Activated CD4-positive, alpha-beta T cell treated with anti-CD3 and anti-CD28 coated beads, Interleukin-10, Interleukin-2, amounts not matched to agents 100 ng/mL and 50 ng/mL, durations not matched to agents 16 hours and 8 hours (primary cell): ENCODE measurements around the gene BCL7C.
"Not testable (repeated sequence)": the region's sequence is repeated elsewhere in the genome, so short reads cannot be mapped to it uniquely, and the experiment has no call there.

ENCODE experiments used
- DNase-seq: peaks from one replicate; pipeline ENCODE4 v3.0.0-alpha.2; 2020

Gene BCL7C

DNA sequence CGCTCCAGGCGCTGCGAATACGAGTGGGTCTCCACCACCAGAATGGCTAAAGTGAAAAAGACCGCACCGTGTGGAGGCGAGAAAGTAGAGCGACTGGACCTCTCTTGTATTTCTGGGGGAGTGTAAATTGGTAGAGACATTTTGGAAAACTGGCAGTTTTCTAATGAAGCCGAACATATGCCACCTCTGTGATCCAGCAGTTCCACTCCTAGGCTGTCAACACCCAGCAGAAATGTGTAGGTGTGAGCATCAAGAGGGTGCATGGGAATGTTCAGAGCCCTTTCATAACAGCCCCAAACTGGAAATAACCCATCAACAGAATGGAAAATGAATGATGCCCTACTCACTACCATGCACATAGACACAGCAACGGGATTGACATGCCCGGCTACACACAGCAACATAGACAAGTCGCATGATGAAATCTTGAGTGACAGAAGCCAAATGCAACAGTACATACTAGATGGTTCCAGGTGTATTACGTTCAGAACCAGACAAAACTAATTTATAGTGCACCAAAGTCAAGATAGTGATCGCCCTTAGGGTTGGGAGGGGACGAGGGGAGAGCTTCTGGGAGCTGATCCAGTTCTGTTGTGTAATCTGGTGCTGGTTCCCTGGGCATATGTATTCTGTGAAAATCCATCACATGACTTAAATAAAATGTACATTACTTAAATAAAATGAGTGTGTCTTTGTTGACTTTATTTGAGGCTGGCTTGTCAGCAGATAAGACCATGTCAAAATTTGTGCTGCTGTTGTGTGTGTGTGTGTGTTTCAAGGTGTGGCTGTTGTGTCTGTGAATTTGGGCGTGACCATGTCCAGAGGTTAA is 877 bp upstream of the BCL7C start:
- DNase-seq = no peak

DNA sequence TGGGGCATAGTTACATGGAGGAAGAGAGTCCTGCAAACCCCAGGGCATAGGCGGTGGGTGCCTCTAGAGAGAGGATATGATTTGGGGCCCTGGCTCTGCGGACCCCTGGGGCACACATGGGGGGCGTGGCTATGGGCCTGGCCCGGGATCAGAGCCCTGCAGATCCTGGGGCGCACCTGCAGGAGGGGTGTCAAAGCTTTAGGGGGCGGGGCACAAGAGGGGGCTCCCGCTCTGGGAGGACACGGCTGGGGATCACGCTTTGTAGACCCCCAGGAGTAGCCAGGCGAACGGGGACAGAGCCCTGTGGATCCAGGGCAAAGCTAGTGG is 497 bp downstream of the BCL7C start:
- peak; percentile 23 for DNase-seq

DNA sequence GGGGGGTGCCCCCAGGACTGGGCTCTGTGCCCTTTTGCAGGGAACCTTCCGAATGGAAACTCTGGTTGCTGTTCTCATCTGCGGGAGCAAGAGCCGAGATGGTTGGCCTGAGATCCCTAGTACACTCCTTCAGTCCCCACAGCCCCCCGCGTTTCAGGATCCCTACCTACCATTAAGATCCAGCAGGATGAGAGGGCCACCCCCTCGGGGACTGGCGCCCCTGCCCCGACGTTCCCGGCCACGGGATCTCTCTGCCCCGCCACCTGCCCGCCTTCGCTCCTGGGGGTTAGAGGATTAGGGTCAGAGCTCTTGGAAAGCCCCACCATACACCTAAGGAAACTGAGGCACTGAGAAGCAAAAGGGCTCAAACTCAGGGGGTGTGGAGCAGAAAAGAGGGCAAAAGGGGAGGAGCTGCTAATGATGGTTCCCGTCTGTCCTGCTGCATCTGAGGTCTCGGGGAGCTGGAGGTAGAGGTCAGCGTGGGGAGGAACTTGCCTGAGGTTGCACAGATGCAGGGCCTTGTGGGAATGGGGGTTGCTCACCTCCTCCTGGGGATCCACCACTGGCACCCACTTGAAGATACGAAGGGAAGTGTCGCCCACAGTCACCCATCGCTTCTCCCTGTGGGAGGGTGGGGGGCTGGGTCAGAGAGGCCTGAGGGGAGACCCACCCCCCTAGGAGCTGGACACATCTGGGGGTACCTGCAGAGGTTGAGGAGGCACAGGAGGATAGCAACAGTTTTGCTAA is 1.0 kb downstream of the BCL7C start:
- no peak for DNase-seq

DNA sequence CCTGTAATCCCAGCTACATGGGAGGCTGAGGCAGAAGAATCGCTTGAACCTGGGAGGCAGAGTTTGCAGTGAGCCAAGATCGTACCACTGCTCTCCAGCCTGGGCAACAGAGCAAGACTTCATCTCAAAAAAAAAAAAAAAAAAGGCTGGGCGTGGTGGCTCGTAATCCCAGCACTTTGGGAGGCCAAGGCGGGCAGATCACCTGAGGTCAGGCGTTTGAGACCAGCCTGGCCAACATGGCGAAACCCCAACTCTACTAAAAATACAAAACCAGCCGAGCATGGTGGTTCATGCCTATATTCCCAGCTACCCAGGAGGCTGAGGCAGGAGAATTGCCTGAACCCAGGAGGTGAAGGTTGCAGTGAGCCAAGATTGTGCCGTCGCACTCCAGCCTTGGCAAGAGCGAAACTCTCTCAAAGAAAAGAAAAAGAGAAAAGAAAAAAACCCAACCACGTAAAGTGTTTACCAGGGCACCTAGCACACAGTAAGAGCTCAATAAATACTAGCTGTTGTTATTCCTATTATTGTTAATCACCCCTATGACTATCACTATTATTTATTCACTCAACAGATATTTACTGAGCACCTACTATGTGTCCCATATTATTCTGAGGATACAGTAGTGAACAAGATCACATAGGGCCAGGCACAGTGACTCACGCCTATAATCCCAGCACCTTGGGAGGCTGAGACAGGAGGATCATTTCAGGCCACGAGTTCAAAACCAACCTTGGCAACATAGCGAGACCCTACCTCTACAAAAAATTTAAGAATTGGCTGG is 2.6 kb downstream of the BCL7C start:
- DNase-seq = not testable (repeated sequence)

DNA sequence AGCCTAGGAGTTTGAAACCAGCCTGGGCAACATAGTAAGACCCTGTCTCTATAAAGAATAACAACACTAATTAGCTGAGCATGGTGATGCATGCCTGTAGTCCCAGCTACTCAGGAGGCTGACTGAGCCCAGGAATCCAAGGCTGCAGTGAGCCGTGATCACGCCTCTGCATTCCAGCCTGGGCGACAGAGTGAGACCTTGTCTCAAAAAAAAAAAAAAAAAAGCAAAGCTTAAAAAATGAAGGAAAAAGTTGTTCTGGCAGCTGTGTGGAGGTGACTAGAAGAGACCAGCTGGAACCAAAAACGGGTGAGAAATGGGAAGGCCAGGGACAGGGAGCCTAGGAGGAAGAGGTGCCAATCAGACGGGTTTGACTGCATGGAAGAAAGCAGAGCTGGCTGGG is 4.2 kb downstream of the BCL7C start:
- DNase-seq = no peak

DNA sequence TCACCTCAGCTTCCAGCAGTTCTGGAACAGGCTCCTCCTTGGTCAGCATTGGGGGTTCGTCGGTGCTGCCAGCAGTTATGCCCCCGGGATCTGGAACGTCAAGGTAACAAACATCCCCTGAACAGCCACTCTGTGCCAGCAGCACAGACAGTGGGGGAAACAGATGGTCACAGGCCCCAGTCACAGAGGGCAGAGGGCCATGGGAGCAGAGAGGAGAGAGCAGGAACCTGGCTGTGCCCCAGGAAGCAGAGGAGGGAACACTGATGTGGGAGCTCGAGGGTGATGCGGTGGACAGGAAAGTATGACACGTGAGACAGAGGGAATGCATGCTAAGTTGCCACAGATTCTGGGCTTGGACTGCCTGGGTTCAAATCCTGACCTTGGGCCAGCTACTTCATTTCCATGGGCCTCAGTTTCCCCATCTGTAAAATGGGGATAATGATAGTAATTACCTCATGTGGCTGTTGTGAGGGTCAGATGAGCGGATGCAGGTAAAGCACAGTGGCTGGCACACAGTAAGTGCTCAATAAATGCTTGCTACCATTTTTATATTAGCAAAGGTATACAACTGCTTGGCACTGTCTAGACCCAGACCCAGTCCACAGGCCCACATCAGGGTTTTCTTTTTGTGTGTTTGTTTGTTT is 4.9 kb downstream of the BCL7C start:
- no peak for DNase-seq

DNA sequence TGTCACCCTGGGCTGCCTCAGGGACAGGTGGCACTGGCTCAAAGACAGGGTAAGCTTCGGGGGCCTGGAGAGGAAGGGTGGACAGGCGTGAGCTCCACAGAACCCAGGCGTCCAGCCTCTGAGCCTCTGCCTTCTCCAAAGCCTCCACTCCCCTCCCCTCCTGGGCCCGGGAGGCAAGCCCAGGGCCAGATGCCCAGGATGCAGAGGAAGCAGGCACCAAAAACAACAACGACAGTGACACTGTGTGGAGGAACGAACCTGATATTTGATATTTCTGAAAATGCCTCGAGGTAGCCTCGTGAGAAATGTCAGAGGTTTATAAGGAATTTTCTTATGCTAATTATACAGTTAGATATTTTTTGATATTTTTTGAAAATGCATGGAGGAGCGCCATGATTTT is 6.0 kb downstream of the BCL7C start:
- DNase-seq = no peak

DNA sequence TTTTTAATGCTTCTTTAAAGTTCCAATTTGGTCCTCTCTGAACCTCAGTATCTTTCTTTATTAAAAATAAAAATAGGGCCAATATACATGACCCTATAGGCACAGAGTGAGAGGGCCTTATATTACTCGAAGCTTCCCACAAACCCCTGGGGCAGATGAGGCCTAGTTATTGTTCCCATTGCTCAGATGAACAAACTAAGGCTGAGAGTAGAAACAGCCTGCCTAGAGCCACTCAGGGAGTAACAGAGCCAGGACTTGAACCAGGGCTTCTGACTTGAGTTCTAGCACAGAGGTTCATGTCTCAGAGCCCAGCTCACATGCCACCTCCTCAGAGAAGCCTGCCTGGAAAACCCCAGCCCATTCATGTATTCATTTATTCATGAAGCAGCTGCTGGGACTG is 7.7 kb downstream of the BCL7C start:
- no peak for DNase-seq

DNA sequence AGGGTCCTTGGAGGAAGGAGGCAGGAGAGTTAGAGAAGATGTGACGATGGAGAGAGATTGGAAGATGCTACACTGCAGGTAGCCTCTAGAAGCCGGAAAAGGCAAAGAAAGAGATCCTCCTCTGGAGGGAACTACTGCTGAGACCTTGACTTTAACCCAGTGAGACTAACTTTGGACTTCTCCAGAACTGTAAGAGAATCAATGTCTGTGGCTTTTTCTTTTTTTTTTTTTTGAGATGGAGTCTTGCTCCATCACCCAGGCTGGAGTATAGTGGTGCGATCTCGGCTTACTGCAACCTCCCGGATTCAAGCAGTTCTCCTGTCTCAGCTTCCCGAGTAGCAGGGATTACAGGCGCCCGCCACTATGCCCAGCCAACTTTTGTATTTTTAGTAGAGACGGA is 8.7 kb downstream of the BCL7C start:
- DNase-seq = no peak

DNA sequence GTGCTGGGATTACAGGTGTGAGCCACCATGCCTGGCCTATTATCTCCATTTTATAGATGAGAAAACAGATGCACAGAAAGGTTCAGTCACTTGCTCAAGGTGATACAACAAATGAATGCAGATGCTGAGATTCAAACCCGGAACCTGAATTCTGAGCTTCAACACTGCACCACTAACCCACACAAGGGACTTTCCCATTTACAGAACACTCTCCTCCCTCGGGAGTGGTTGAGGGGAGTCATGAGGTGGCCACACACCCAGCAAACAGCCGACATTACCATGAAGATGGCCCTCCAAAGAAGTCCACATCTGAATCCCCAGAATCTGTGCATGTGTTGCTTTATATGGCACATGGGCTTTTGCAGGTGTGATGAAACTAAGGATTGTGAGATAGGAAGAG is 9.1 kb downstream of the BCL7C start:
- no peak for DNase-seq

DNA sequence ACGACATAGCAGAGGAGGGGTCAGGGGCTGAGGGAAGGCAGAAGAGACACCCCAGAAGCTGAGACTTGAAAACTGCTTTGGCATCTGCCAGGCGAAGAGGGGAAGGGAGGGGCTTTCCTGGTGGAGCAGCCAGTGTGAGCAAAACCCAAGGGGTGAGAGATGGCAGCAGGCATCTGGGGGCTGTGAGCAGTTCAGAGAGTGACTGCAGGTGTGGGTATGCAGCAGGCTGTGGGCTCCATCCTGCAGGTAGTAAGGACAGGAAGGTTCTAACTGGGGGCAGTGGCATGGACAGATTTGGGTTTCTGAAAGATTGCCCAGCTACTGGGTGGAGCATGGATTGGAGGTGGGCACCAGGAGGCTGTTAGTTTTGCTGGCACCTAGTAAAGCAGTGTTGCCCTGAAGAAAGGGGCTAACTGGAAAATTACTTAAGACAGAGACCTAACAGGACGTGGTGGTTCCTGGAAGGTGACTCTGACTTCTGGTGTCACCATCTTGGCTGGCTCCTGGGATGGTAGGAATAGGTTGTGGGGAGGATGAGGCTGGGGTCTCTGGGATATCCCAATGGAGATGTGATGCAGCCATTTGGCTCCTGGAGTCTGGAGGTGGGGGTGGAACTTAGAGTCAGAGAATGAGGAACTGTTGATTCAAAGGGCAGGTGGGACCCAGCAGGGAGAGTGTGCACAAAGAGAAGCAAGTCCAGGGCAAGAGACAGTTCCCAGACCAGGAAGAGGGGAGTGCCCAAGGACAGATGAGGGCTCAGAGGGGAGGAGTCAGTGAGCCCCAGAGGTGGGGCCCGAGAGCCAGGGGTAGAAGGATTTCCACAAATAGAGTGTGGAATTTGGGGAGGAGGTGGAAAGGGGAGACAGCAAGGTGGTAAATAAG is 11.2 kb downstream of the BCL7C start:
- no peak for DNase-seq

DNA sequence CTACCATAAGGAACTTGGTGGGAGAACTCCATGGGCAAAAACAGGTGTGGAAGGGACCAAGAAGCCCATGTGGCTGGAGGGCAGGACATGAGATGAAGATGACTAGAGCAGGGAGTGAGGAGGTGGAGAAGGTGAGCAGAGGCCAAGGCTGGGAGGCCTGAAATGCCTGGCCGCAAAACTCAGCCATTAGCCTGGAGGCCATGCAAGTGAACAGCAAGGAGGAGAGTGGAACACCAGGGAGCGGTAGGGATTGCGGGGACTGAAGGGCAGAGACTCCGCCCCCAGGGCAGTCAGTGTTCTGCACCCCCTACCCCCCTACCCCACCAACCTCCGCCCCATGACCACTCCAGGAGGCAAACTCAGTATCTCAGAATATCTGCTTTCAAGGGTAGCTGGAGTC is 17.0 kb downstream of the BCL7C start:
- DNase-seq = no peak

DNA sequence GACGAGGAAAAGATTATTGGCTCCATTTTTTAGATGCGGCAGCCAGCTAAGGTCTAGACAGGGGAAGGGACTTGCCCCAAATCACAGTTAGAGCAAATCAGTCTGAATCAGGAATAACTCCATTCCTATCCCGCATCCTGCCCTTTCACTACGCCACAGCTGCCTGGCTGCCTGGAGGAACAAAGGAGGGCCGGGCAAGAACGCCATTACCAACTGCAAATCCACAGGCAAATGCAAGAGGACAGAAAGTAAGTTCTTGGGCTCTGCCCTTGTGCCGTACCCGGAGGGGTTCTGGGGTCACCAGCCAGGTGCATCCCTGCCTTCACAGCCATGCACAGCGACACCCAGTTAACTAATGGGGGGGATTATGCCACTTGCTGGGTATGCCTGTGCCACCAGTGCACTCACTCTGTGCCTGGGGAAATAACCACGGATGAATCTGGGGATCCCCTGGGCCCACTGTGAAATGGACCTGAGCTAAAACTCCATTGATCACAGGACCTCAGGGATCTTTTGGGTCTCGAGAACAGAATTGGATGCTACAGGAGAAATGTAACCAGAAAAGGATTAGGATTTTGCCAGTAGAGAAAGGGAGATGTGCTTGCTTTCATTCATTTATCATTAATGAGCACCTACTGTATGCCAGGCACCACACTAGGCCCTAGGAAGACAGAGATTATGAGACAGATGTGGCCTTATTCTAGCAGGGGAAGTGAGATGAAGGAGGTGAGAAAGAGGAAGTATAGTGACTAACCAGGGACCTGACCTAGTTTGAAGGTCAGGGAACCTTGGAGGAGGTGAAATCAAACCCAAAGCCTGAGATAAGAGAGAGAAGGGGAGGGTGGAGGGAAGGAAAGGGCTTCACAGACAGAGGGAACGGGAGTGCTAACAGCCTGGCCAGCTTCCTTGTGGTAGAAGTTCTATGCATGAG is 17.7 kb downstream of the BCL7C start:
- peak; percentile 74 for DNase-seq

DNA sequence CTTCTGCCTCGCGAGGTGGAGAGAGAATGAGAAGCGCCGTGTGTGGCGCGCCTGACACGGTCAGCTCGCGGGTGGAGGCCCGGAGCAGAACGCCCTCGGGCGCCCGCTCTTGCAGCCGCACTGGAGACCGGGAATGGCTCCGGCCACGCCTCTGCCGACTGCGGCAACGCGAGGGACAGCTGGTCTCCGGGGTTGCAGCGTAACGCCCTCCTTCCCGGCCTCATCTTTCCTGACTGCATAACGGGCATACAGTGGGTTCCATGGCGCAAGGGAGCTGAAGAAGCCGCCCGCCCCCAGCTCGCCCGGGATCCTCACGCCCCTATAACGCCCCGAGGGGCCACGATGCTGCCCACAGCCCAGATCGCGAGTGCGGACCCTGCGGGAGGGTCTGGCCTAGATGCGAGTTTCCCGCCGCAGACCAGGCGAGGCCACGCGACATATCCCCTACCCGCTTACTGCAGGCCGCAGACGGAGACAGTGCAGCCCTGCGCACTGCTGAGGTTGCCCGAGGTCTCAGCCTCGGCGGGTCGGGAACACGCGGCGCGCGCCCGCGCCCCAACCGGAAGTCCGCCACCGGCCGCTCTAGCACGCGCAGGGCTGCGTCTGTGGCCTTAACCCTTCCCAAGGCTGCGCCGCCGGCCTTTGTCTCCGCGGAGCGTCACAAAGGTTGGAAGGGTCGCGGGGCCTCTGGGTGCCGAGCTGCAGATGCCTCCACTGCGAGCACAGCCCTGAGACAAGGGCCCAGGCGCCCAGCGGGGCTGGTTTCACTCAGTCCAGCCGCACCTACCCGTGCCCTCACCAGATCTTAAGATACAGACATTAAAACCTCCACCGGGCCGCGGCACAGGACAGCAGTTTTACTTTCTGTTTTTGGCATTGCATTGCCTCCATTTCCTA is 18.8 kb downstream of the BCL7C start:
- DNase-seq = peak; percentile 95

DNA sequence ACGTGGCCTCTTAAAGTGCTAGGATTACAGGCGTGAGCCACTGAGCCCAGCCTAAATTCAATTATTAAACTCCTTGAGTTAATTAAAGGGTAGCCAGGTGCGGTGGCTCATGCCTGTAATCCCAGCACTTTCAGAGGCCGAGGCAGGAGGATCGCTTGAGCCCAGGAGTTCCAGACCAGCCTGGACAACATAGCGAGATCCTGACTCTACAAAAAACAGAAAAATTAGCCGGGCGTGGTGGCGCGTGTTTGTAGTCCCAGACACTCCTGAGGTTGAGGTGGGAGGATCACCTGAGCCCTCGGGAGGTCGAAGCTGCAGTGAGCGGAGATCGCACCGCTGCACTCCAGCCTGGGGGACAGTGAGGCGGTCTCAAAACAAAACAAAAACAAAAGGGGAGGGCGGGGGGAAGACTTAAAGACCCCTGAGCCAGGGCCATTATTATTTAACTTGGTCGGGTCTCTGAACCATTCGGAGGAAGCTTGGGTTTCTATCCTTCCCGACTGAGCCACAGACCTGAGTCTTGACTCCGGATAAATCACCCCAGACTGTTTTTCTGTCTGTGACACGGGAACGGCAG is 19.5 kb downstream of the BCL7C start:
- no peak for DNase-seq

DNA sequence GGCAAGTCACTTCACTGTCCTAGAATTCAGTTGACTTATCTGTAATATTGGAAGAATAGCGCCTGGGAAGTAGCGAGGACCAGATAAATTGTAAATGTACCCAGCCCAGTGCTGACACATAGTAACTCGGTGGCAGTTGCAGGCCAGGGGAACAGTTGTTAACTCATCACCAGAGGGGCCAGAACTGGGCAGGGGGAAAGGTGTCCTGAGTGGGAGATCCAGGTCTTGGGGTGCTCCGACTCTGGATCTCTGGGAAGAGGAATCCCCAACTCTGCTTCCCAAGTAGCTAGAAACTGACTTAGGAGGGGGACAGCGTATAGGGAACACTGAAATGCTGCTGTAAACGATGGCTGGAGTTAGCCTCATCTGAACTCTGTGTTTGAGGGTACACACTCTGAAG is 23.0 kb downstream of the BCL7C start:
- no peak for DNase-seq

DNA sequence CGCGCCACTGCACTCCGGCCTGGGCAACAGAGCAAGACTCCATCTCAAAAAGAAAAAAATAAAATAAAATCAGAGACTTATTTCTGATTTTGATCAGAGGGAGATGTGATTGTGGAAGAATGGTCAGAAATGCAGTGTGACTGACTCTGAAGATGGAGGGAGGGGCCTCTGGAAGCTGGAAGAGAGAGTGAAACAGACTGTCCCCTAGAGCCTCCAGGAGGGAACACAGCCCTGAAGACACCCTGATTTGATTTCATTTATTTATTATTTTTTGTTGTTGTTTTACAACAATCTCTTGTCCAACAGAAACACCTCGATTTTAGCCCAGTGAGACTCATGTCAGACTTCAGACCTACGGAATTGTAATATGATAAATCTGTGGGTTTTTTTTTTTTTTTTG is 26.1 kb downstream of the BCL7C start:
- DNase-seq = no peak

DNA sequence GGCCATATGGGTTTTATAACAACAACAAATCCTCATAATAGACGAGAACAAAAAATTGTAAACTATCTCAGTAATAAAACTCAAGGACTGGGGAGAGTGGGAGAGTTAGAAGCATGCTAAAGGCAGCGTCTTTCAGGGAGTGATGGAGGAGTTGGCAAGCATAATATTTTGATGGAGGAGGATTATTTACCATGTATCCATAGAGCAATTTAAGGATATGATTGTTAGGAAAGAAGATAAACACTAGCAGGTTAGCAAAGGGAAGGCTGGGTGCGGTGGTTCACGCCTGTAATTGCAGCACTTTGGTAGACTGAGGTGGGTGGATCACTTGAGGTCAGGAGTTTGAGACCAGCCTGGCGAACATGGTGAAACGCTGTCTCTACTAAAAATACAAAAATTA is 27.8 kb downstream of the BCL7C start:
- no peak for DNase-seq

DNA sequence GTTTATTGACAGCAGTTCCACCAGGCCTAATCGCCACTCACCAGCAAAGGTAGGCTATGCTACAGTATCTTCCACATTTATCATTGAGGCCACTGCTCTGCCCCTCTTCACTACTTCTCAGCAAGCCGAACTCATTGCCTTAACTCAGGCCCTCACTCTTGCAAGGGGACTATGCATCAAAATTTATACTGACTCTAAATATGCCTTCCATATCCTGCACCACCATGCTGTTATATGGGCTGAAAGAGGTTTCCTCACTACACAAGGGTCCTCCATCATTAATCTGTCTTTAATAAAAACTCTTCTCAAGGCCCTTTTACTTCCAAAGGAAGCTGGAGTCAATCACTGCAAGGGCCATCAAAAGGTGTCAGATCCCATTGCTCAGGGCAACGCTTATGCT is 30.7 kb downstream of the BCL7C start:
- not testable (repeated sequence) for DNase-seq

DNA sequence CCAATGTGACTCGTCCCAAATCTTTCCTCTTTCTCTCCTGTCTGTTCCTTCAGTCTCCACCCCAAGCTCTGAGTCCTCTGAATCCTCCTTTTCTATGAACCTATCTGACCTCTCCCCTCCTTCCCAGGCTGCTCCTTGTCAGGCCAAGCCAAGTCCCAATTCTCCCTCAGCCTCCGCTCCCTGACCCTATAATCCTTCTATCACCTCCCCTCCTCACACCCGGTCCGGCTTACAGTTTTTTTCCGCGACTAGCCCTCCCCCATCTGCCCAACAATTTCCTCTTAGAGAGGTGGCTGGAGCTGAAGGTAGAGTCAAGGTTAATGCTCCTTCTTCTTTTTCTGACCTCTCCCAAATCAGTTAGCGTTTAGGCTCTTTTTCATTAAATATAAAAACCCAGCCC is 33.1 kb downstream of the BCL7C start:
- DNase-seq = not testable (repeated sequence)
